Ovary (tissue), 9 donors: ENCODE measurements around the gene XRCC3. TPM values are rescaled to one million over a fixed set of nuclear protein-coding genes. Genes with fewer than 3 reads are reported as not detected.

Experiments used
- DNase-seq, 5 donors: peaks; one replicate each; pipeline ENCODE4 v3.0.0-alpha.2; 2019 to 2020
- H3K27ac ChIP-seq, 2 donors: fragments of 200-600 bp; one replicate each; pipeline versions ENCODE4 v1.5.1 to v1.8.0; 2019 to 2022
- H3K27me3 ChIP-seq: fragments of 200-600 bp; one replicate; pipeline ENCODE4 v1.8.0; 2022
- H3K36me3 ChIP-seq: fragments of 200-600 bp; sonication (generic); one replicate; pipeline ENCODE4 v1.5.1; 2019
- H3K4me1 ChIP-seq: one replicate; pipeline ENCODE4 v1.8.1; 2013; ENCODE audit warnings: mild to moderate bottlenecking, moderate library complexity; ENCODE audit not compliant: insufficient read depth
- H3K4me3 ChIP-seq: fragments of 200-600 bp; sonication (generic); one replicate; pipeline ENCODE4 v1.5.1; 2017
- H3K9me3 ChIP-seq, 2 donors: fragments of 200-600 bp in 1 of 2; sonication (generic) in 1 of 2; one replicate each; pipeline versions ENCODE4 v1.5.1 to v1.8.1; 2013 to 2019; ENCODE audit warnings: mild to moderate bottlenecking in 1 of 2, moderate library complexity in 1 of 2
- CTCF ChIP-seq, 3 donors: fragments of 450-650 bp in 2 of 3; fragments of 200-600 bp in 1 of 3; IDR thresholded peaks; one replicate each; pipeline versions ENCODE4 v1.5.1 to v1.8.0; 2016 to 2022; ENCODE audit warnings: antibody characterized with exemption in 3 of 3, mild to moderate bottlenecking in 1 of 3
- EP300 ChIP-seq: sonication (generic); formaldehyde crosslinking; IDR thresholded peaks from one replicate; pipeline ENCODE4 v1.6.1; 2017; ENCODE audit warnings: antibody characterized with exemption
- POLR2A ChIP-seq: fragments of 450-650 bp; IDR thresholded peaks from one replicate; pipeline ENCODE4 v1.6.1; 2017; ENCODE audit warnings: antibody characterized with exemption, mild to moderate bottlenecking, moderate library complexity
- WGBS, 3 donors: extraction: QIAGEN DNeasy Blood & Tissue Kit in 1 of 3; methylation state at CpG; one replicate each; pipeline versions ENCODE4 v1.1.5 to v1.1.7; 2013 to 2017; 5-methylcytosine and 5-hydroxymethylcytosine counted together
- intact Hi-C, 4 donors: fragments of 100-400 bp; cut with DNase I; formaldehyde crosslinking; loops; one replicate each; pipeline versions ENCODE4 v1.11.0 to v1.15.1; 2022 to 2023
- polyA plus RNA-seq, 2 donors: library from polyadenylated mRNA; stranded (reverse); fragments of 200-250 nt in 1 of 2; fragments of 350-450 nt in 1 of 2; fragmentation: Illumina TruSeq in 1 of 2; extraction: RNeasy Lipid Tissue Mini Kit (QIAGEN cat#74804) in 1 of 2; gene quantifications; one replicate each; pipeline ENCODE4 v1.2.3, GENCODE V29; 2013 to 2014
- total RNA-seq, 7 donors: library from RNA; depleted of rRNA in 2 of 7; stranded (reverse); fragments of >200 nt in 2 of 7; fragmentation: NEBNext Ultra II Directional in 3 of 7; extraction: Animal tissue kit (Norgen Biotek cat#: 25700) in 3 of 7; gene quantifications; one replicate each; pipeline versions ENCODE4 v1.1.0 to v1.2.4, GENCODE V29; 2016 to 2023
- donor health status: DM: no; HTN: no; CAD: no; lungs with moderate emphysema.
- donor health status: DM: no; HTN: no; CAD: no.
- donor health status: Bipolar disorder and iron deficiency.
- donor health status: DM: yes; HTN: yes; CAD: no.
- donor health status: DM: no; HTN: no; CAD: no.
- donor health status: DM: yes; HTN: yes; CAD: no.

The XRCC3 gene
- total and polyA plus RNA-seq, 9 donors, result 1.4 to 8.5 (median 3.7) TPM

- Histone ChIP-seq H3K9me3 (no peaks in the 10 kb centered on the region), H3K27me3 (no peaks in the 10 kb centered on the region), H3K4me3 (no peak overlapping the region), H3K27ac (no peak overlapping the region), H3K4me1 (peaks cover 5% of the 10 kb centered on the region), H3K36me3 (no peaks in the 10 kb centered on the region)
- TF ChIP-seq POLR2A (no peak), EP300 (no peak), CTCF (IDR thresholded peaks at IDR 0.05) (no peak)
- 90 to 92% (median 91%) methylated on average over 5 of the region's 5 CpGs for WGBS, 3 donors
- peak in 1 of 5 donors; percentile 17 for DNase-seq
- intact Hi-C loops, result no loop called here
Observed at GRCh38 chr14:103688441-103688840, 26.8 kb downstream of the XRCC3 start.

- Histone ChIP-seq H3K4me3 (no peak overlapping the region), H3K27me3 (no peaks in the 10 kb centered on the region), H3K4me1 (peaks cover 5% of the 10 kb centered on the region), H3K9me3 (no peaks in the 10 kb centered on the region), H3K36me3 (no peaks in the 10 kb centered on the region), H3K27ac (no peak overlapping the region)
- intact Hi-C loops, result no loop called here
- no peak for TF ChIP-seq POLR2A
- no peak for TF ChIP-seq CTCF (IDR thresholded peaks at IDR 0.05)
- TF ChIP-seq EP300, result no peak
- no peak for DNase-seq
- WGBS, 3 donors, result 79 to 92% (median 87%) methylated on average over 4 of the region's 4 CpGs
Observed at GRCh38 chr14:103687712-103688111, 27.5 kb downstream of the XRCC3 start.

DNA sequence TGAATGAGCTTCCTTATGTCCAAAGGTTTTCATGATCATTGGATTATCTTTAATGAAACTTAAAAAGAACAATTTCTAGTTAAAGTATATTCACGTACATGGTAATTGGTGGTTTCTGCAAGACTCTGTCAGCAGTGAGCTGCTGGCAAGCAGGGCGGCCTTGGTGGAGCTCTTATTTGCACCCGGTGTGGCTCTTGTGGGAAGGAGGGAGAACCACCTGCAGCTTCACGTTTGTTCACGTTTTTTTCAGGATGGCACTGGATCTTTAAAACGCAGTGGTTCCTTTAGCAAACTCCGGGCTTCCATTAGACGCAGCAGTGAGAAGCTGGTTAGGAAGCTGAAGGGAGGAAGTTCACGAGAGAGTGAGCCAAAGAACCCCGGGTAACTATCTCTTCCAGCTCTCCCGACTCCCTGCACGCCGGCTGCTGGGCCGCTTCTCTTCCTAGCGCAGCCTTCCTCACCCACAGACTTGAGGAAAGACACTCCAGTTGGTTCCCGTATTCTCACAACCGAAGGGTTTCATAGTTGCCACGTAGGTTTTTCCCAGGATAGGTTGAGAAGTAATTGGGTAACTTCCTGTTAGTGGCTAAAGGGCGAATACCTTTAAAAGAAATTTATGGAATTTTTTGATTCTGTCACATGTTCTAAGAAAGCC, 28.3 kb downstream of the XRCC3 start:
- 24 to 58% (median 30%) methylated on average over 19 of the region's 19 CpGs for WGBS, 3 donors
- H3K36me3 ChIP-seq, result no peaks in the 10 kb centered on the region
- intact Hi-C loops, result no loop called here
- no peaks in the 10 kb centered on the region for H3K27me3 ChIP-seq
- no peak overlapping the region for H3K27ac ChIP-seq
- TF ChIP-seq POLR2A (no peak), CTCF (IDR thresholded peaks at IDR 0.05) (no peak), EP300 (no peak)
- H3K4me3 ChIP-seq, result no peak overlapping the region
- peak in 1 of 5 donors; percentile 43 for DNase-seq
- no peaks in the 10 kb centered on the region for H3K9me3 ChIP-seq
- peaks cover 5% of the 10 kb centered on the region for H3K4me1 ChIP-seq

DNA sequence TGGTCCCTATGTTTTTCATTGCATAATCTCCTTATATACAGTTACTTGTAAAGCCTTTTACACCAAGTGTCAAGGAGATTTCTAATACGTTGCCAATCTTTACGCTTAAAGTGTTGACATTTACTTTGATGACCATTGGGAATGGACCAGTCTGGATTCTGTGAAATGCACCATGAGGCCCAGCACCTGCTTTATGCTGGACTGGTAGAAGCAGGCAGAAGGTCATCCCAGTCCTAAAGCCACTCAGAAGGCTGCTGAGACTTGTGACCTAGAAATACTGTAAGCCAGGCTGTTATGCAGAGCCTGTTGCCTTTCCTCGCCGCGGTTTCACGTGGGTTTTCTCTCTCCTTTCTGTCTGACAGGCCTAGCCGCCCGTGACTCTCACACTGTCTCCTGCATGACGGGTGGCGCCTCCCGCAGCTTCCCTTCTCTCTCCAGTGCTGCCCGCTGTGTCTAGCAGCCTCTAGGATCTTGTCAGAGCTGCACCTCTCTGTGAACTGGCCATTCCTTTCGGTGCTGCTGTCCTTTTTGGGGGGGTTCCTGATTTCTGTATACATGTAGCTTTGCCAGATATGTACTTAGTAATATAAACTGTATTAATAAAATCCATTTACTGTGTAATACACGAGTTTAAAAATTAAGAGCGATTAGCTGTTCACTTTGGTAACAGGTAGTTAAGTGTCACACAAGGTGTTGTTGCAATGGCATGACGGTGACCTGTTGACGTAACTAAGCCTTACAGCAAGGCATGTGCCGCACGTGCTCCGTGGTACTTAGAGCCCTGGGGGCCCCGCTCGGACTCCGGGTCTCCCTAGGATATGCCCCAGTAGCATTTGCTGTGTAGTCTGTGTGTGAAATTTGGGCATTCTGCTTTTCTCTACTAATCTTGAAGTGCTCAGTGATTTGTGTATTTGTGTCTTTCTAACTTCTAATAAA, 29.7 kb downstream of the XRCC3 start:
- intact Hi-C loops, result no loop called here
- peaks cover 5% of the 10 kb centered on the region for H3K4me1 ChIP-seq
- 88 to 92% (median 91%) methylated on average over 23 of the region's 23 CpGs for WGBS, 3 donors
- TF ChIP-seq EP300 (no peak), CTCF (IDR thresholded peaks at IDR 0.05) (no peak), POLR2A (no peak)
- no peaks in the 10 kb centered on the region for H3K27me3 ChIP-seq
- no peaks in the 10 kb centered on the region for H3K36me3 ChIP-seq
- no peaks in the 10 kb centered on the region for H3K9me3 ChIP-seq
- no peak overlapping the region for H3K27ac ChIP-seq
- peak in 1 of 5 donors; percentile 34 for DNase-seq
- H3K4me3 ChIP-seq, result no peak overlapping the region
